ENCODE results near the gene SLAIN1.

SLAIN1 gene

DNA sequence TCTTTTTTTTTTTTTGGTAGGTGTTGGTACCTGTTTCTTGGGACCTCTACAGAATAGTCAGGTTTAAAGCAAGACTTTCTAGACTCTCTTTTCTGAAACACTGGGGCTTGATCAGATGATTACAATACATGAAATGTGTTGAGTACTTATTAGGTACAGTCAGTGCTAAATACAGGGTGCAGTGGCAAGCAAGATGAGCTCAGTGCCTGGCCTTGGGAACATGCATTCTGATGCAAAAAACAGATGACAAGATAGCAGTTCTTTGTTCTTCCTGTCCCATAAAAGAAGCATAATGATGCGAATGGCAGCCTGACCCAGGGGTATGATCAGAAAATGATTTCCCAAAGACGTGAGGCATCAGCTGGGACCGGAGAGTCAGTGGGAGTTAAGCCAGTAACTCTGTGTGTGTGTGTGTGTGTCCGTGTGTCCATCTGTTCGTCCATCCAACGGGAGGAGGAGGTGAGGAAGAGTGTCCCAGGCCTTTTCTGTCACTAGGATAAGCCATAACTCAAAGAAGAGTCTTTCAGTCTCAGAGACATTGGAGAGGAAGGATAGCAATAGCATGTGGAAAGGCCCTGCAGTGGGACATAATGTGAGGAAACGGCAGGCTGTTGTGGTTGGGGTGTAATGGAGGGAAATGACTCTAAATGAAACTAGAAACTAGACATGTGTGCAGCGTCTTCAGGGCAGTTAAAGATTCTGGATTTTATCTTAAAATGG, 32.2 kb downstream of the SLAIN1 start:
- Histone ChIP-seq H3K4me1 (ENCODE audit: control insufficient read depth in 2 of 2, insufficient read depth in 2 of 2, low read length in 2 of 2) (no peaks in the 10 kb centered on the region), H3K9ac (ENCODE audit: low read depth in 1 of 2, low read length in 2 of 2) (no peak overlapping the region), H3K27me3 (ENCODE audit: control insufficient read depth in 2 of 2, insufficient read depth in 2 of 2, low read length in 2 of 2) (no peaks in the 10 kb centered on the region), H3K36me3 (ENCODE audit: control insufficient read depth in 2 of 2, insufficient read depth in 2 of 2, low read length in 2 of 2) (no peaks in the 10 kb centered on the region), H3K4me3 (ENCODE audit: low read length in 2 of 2) (no peak overlapping the region), H3K9me3 (ENCODE audit: control insufficient read depth in 2 of 2, low read length in 2 of 2) (no peaks in the 10 kb centered on the region), H3K27ac (ENCODE audit: low read depth in 2 of 2, low read length in 2 of 2) (no peak overlapping the region)

DNA sequence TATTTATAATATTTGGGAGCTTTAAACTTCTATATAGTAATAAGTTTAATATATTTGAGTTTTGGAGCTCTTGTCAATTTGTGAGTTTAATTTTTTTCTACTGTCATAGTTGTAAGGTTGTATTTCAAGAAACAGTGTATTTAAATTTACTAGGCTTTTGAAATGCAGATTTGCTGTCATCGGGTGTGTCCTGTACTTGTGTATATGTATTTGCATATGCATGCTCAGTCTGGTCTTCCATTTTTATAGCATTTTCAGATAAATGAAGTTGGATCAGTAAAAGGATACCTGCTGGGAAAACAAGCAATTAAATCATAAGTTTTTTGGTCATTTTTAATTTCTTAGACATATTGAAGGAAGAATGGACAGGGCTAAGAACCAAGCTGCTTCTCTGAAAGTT, 33.1 kb downstream of the SLAIN1 start:
- no peaks in the 10 kb centered on the region for H3K36me3 ChIP-seq (ENCODE audit: control insufficient read depth in 2 of 2, insufficient read depth in 2 of 2, low read length in 2 of 2)
- H3K9ac ChIP-seq (ENCODE audit: low read depth in 1 of 2, low read length in 2 of 2) = no peak overlapping the region
- no peak overlapping the region for H3K27ac ChIP-seq (ENCODE audit: low read depth in 2 of 2, low read length in 2 of 2)
- no peaks in the 10 kb centered on the region for H3K9me3 ChIP-seq (ENCODE audit: control insufficient read depth in 2 of 2, low read length in 2 of 2)
- no peaks in the 10 kb centered on the region for H3K27me3 ChIP-seq (ENCODE audit: control insufficient read depth in 2 of 2, insufficient read depth in 2 of 2, low read length in 2 of 2)
- H3K4me1 ChIP-seq (ENCODE audit: control insufficient read depth in 2 of 2, insufficient read depth in 2 of 2, low read length in 2 of 2) = no peaks in the 10 kb centered on the region
- no peak overlapping the region for H3K4me3 ChIP-seq (ENCODE audit: low read length in 2 of 2)

DNA sequence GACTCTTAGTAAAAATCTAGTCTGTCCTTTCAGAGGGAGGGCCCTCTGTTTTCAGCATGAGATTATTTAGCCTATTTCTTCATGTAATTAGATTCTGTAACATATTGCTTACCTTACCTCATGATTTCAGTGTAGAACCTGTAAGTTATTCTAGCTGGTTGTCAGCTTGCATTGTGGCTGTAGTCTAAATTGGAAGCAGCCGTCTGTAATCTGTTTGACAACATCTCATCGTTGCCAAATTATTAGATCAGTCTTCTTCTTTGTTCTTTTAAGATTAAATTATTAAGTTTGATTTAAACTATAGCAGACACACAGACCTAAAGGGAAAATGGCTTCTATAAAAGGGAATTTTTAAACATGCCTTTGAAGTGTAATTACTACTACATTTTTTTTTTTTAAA, 34.8 kb downstream of the SLAIN1 start:
- no peaks in the 10 kb centered on the region for H3K4me1 ChIP-seq (ENCODE audit: control insufficient read depth in 2 of 2, insufficient read depth in 2 of 2, low read length in 2 of 2)
- H3K36me3 ChIP-seq (ENCODE audit: control insufficient read depth in 2 of 2, insufficient read depth in 2 of 2, low read length in 2 of 2) = no peaks in the 10 kb centered on the region
- no peaks in the 10 kb centered on the region for H3K9me3 ChIP-seq (ENCODE audit: control insufficient read depth in 2 of 2, low read length in 2 of 2)
- no peaks in the 10 kb centered on the region for H3K27me3 ChIP-seq (ENCODE audit: control insufficient read depth in 2 of 2, insufficient read depth in 2 of 2, low read length in 2 of 2)
- H3K4me3 ChIP-seq (ENCODE audit: low read length in 2 of 2) = no peak overlapping the region
- H3K9ac ChIP-seq (ENCODE audit: low read depth in 1 of 2, low read length in 2 of 2) = no peak overlapping the region
- H3K27ac ChIP-seq (ENCODE audit: low read depth in 2 of 2, low read length in 2 of 2) = no peak overlapping the region

DNA sequence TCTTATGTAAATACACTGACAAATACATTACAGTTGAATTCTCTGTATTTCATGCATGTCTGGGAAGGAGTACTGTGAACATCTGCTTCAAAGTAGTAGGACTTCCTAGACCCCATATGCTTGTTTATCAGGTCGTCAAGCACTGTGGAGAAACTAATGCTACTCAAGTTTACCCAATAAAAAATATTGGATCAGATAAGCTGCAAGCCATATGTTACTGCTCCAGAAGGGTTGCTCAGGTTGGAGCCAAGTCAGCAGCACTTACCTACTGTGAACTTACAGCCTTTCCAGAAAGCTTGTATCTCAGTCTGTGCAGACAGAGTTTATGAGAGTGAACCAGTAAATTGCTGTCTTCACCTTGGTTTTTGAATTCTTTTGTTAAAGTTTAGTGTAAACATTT, 36.2 kb downstream of the SLAIN1 start:
- Histone ChIP-seq H3K27ac (ENCODE audit: low read depth in 2 of 2, low read length in 2 of 2) (no peak overlapping the region), H3K9ac (ENCODE audit: low read depth in 1 of 2, low read length in 2 of 2) (no peak overlapping the region), H3K27me3 (ENCODE audit: control insufficient read depth in 2 of 2, insufficient read depth in 2 of 2, low read length in 2 of 2) (no peaks in the 10 kb centered on the region), H3K4me1 (ENCODE audit: control insufficient read depth in 2 of 2, insufficient read depth in 2 of 2, low read length in 2 of 2) (no peaks in the 10 kb centered on the region), H3K9me3 (ENCODE audit: control insufficient read depth in 2 of 2, low read length in 2 of 2) (no peaks in the 10 kb centered on the region), H3K4me3 (ENCODE audit: low read length in 2 of 2) (no peak overlapping the region), H3K36me3 (ENCODE audit: control insufficient read depth in 2 of 2, insufficient read depth in 2 of 2, low read length in 2 of 2) (no peaks in the 10 kb centered on the region)

DNA sequence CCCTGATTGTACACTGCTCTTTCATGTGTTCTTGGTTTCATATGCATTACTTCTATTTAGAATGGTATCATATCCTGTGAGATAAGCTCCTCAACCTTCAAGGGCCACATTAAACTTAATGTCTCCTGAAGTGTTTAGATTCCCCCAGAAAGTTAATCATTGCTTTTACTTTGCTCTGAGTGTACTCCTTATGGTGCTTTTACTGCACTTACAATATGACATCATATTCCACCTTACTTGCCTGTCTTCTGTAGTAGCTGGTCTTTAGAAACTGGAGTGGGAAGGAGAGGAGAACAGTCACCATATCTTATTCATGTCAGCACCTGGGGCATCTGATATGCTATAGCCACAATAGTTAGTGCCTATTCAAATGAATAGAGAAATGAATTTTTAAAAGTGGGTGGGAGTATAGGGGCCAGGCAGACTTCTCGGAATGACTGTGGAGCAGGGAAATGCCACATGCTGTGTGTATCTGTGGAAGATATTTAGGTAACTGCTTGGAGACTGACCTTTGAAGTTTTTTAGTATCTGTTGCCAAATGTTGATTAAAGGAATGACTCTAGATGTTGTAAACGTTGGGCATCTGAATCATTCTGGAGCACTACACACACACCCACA, 40.2 kb downstream of the SLAIN1 start:
- Histone ChIP-seq H3K9me3 (ENCODE audit: control insufficient read depth in 2 of 2, low read length in 2 of 2) (no peaks in the 10 kb centered on the region), H3K36me3 (ENCODE audit: control insufficient read depth in 2 of 2, insufficient read depth in 2 of 2, low read length in 2 of 2) (no peaks in the 10 kb centered on the region), H3K27ac (ENCODE audit: low read depth in 2 of 2, low read length in 2 of 2) (no peak overlapping the region), H3K4me3 (ENCODE audit: low read length in 2 of 2) (no peak overlapping the region), H3K27me3 (ENCODE audit: control insufficient read depth in 2 of 2, insufficient read depth in 2 of 2, low read length in 2 of 2) (no peaks in the 10 kb centered on the region), H3K9ac (ENCODE audit: low read depth in 1 of 2, low read length in 2 of 2) (no peak overlapping the region), H3K4me1 (ENCODE audit: control insufficient read depth in 2 of 2, insufficient read depth in 2 of 2, low read length in 2 of 2) (no peaks in the 10 kb centered on the region)

DNA sequence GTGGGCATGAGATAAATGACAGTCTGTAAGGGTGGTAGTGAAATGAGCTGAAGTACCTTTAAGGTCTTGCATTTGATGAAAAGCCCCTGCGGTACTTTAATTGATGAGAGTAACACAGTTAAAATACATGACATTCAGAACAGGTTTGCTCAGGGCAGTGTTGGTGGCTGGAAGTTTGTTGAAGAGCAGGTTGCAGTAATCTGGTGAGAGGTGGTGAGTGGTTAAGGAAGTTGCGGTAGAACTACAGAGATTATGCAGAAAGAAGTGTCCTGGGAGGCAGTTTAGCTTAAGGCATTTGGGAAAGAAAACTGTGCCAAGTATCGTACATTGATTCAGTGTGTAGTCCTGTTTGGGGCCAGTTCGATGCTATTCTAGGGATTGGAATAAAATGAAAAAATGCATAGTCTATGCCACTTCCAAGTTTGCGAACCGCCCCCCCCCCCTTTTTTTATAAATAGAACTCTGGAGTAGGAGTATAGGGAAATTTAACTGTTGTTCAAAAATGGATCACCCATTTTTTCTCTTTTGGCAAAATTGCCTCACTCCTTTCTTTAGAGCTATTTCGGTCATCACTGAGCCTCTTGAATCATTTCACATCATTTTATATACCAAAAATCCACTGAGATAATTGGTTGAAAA, 42.7 kb downstream of the SLAIN1 start:
- Histone ChIP-seq H3K9ac (ENCODE audit: low read depth in 1 of 2, low read length in 2 of 2) (no peak overlapping the region), H3K9me3 (ENCODE audit: control insufficient read depth in 2 of 2, low read length in 2 of 2) (no peaks in the 10 kb centered on the region), H3K36me3 (ENCODE audit: control insufficient read depth in 2 of 2, insufficient read depth in 2 of 2, low read length in 2 of 2) (no peaks in the 10 kb centered on the region), H3K27me3 (ENCODE audit: control insufficient read depth in 2 of 2, insufficient read depth in 2 of 2, low read length in 2 of 2) (no peaks in the 10 kb centered on the region), H3K4me3 (ENCODE audit: low read length in 2 of 2) (no peak overlapping the region), H3K27ac (ENCODE audit: low read depth in 2 of 2, low read length in 2 of 2) (no peak overlapping the region), H3K4me1 (ENCODE audit: control insufficient read depth in 2 of 2, insufficient read depth in 2 of 2, low read length in 2 of 2) (no peaks in the 10 kb centered on the region)

DNA sequence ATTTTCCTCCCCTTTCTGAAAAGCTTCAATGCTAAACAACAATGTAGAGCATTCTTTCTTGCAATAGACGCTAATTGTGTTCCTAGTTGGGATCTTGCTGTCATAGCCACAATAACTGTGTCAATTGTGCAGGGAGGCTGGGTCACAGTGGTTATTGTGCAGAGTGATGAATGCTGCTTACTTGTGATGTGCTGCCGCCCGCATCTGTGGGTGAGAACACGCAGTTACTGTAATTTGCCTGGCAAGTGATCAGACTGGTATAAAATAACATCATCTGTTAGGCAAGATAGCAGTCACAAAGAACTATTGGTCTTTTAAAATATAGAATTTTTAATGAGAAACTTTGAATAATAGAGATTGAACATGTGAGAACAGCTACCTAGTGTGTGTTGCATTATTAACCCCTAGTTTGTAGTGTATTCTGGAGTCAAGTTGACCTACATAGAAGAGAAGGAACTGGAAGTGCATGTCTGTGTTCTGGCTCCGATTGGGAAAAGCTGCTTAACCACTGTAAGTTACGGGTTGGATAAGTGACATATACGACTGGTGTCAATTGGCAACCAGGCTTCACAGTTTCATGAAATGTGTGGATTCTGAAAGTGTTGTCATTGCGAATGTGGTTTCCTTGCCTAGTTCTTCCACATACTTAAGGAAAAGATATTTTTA, 43.6 kb downstream of the SLAIN1 start:
- H3K9me3 ChIP-seq (ENCODE audit: control insufficient read depth in 2 of 2, low read length in 2 of 2) = no peaks in the 10 kb centered on the region
- H3K9ac ChIP-seq (ENCODE audit: low read depth in 1 of 2, low read length in 2 of 2) = no peak overlapping the region
- H3K4me1 ChIP-seq (ENCODE audit: control insufficient read depth in 2 of 2, insufficient read depth in 2 of 2, low read length in 2 of 2) = no peaks in the 10 kb centered on the region
- no peak overlapping the region for H3K4me3 ChIP-seq (ENCODE audit: low read length in 2 of 2)
- H3K27me3 ChIP-seq (ENCODE audit: control insufficient read depth in 2 of 2, insufficient read depth in 2 of 2, low read length in 2 of 2) = no peaks in the 10 kb centered on the region
- no peak overlapping the region for H3K27ac ChIP-seq (ENCODE audit: low read depth in 2 of 2, low read length in 2 of 2)
- H3K36me3 ChIP-seq (ENCODE audit: control insufficient read depth in 2 of 2, insufficient read depth in 2 of 2, low read length in 2 of 2) = no peaks in the 10 kb centered on the region

DNA sequence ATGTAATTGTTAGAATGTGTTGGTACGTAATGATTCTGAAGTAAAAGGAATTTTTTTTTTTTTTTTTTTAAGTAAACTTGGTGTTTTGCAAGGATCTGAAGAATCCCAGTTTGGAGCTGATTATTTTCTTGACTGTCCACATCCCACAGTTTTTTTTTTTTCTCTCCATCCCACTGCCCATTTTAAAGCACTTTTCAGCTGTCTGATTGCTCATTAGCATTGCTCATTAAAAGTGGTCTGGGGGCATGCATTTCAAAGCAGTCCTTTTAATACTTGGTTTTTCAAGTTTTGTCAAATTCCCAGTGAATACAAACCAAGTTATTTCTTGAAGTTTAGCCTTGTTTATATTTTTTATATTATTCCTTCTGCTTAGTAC, 44.1 kb downstream of the SLAIN1 start:
- H3K27me3 ChIP-seq (ENCODE audit: control insufficient read depth in 2 of 2, insufficient read depth in 2 of 2, low read length in 2 of 2) = no peaks in the 10 kb centered on the region
- H3K9ac ChIP-seq (ENCODE audit: low read depth in 1 of 2, low read length in 2 of 2) = no peak overlapping the region
- H3K27ac ChIP-seq (ENCODE audit: low read depth in 2 of 2, low read length in 2 of 2) = no peak overlapping the region
- no peaks in the 10 kb centered on the region for H3K9me3 ChIP-seq (ENCODE audit: control insufficient read depth in 2 of 2, low read length in 2 of 2)
- H3K4me3 ChIP-seq (ENCODE audit: low read length in 2 of 2) = no peak overlapping the region
- no peaks in the 10 kb centered on the region for H3K36me3 ChIP-seq (ENCODE audit: control insufficient read depth in 2 of 2, insufficient read depth in 2 of 2, low read length in 2 of 2)
- no peaks in the 10 kb centered on the region for H3K4me1 ChIP-seq (ENCODE audit: control insufficient read depth in 2 of 2, insufficient read depth in 2 of 2, low read length in 2 of 2)

DNA sequence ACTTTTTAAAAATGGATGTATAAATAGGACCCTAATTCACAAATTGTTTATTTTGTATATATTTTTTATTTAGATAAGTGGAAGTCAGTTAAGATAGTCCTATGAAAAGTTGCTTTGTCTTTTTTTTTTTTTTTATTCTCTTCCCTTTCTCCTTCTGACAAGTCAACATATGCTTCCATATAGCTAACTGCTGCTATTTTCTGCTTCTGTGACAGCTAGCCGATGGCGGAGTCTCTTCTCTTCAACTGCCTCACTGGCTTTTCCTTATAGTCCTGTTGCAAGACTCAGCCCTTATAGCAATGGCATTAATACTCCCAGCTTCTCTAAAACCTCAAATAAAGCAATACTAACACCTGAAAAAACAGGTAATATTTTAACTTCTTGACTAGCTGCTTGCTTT, 45.3 kb downstream of the SLAIN1 start:
- no peaks in the 10 kb centered on the region for H3K27me3 ChIP-seq (ENCODE audit: control insufficient read depth in 2 of 2, insufficient read depth in 2 of 2, low read length in 2 of 2)
- H3K4me1 ChIP-seq (ENCODE audit: control insufficient read depth in 2 of 2, insufficient read depth in 2 of 2, low read length in 2 of 2) = no peaks in the 10 kb centered on the region
- H3K9ac ChIP-seq (ENCODE audit: low read depth in 1 of 2, low read length in 2 of 2) = no peak overlapping the region
- H3K36me3 ChIP-seq (ENCODE audit: control insufficient read depth in 2 of 2, insufficient read depth in 2 of 2, low read length in 2 of 2) = peaks cover 0 to 5% of the 10 kb centered on the region in 2 donors
- H3K27ac ChIP-seq (ENCODE audit: low read depth in 2 of 2, low read length in 2 of 2) = no peak overlapping the region
- H3K9me3 ChIP-seq (ENCODE audit: control insufficient read depth in 2 of 2, low read length in 2 of 2) = no peaks in the 10 kb centered on the region
- H3K4me3 ChIP-seq (ENCODE audit: low read length in 2 of 2) = no peak overlapping the region

DNA sequence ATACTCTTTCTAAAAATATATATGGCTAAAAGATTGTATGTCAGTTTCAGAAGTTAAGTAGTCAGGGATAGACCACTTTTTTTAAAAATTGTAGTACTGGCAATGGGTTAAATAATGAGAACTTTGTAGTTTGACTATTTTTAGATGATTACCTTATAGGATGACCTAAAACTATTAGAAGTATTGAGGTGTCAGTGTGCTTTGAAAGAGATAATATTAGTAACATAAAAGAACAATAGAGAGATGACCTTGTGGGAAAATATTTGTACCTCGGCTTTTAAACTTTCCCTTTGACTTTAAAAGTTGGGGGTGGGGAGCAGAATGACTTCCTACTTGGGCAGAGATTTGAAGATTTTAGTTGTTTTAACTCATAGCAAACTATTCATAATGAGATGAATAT, 48.3 kb downstream of the SLAIN1 start:
- H3K27me3 ChIP-seq (ENCODE audit: control insufficient read depth in 2 of 2, insufficient read depth in 2 of 2, low read length in 2 of 2) = no peaks in the 10 kb centered on the region
- H3K9ac ChIP-seq (ENCODE audit: low read depth in 1 of 2, low read length in 2 of 2) = no peak overlapping the region
- peaks cover 0 to 5% of the 10 kb centered on the region in 2 donors for H3K36me3 ChIP-seq (ENCODE audit: control insufficient read depth in 2 of 2, insufficient read depth in 2 of 2, low read length in 2 of 2)
- H3K9me3 ChIP-seq (ENCODE audit: control insufficient read depth in 2 of 2, low read length in 2 of 2) = no peaks in the 10 kb centered on the region
- no peak overlapping the region for H3K27ac ChIP-seq (ENCODE audit: low read depth in 2 of 2, low read length in 2 of 2)
- H3K4me3 ChIP-seq (ENCODE audit: low read length in 2 of 2) = no peak overlapping the region
- H3K4me1 ChIP-seq (ENCODE audit: control insufficient read depth in 2 of 2, insufficient read depth in 2 of 2, low read length in 2 of 2) = no peaks in the 10 kb centered on the region
